ENCODE data around the gene GORAB. TPM values are rescaled to one million over a fixed set of nuclear protein-coding genes. Genes with fewer than 3 reads are reported as not detected.

Gene GORAB
- polyA plus RNA-seq, 1 donor (not counting 4 experiments of a cell fraction or from before 2014, with no cell fraction given): 12.0 TPM

- dilution Hi-C loops (cut with MboI; ENCODE audit: extremely low pct_ligation_motif_present, low sequenced_read_pairs): no loop called here
Observed at GRCh38 chr1:170535418-170535817, 3.5 kb downstream of the GORAB start.

GRCh38 chr1:170536924-170537551 lies 5.1 kb downstream of the GORAB start:
- no peak for TF ChIP-seq EZH2 (IDR thresholded peaks at IDR 0.05; ENCODE audit: low read length)
- no peak for TF ChIP-seq CTCF (optimal IDR thresholded peaks at IDR 0.05 in 1 of 3, IDR thresholded peaks at IDR 0.05 in 1 of 3, conservative IDR thresholded peaks at IDR 0.05 in 1 of 3; ENCODE audit: extremely low read depth in 1 of 3, insufficient read depth in 2 of 3, low read length in 3 of 3)
- Histone ChIP-seq H3K9me1 (ENCODE audit: control insufficient read depth, extremely low read depth, insufficient read depth, low read length) (no peaks in the 10 kb centered on the region), H3K79me2 (ENCODE audit: control insufficient read depth, insufficient read depth, low read length) (peaks cover 30% of the 10 kb centered on the region), H3K9me3 (ENCODE audit: control insufficient read depth, low read depth, low read length) (no peaks in the 10 kb centered on the region), H3K27ac (ENCODE audit: control insufficient read depth, insufficient read depth, low read length) (no peak overlapping the region), H2AFZ (ENCODE audit: control insufficient read depth, low read length) (no peak overlapping the region), H3K4me1 (ENCODE audit: control insufficient read depth, extremely low read depth, insufficient read depth, low read length) (peaks cover 7% of the 10 kb centered on the region), H3K27me3 (ENCODE audit: control insufficient read depth, extremely low read depth, insufficient read depth, low read length) (no peaks in the 10 kb centered on the region), H3K9ac (ENCODE audit: control insufficient read depth, extremely low read depth, insufficient read depth, low read length) (no peak overlapping the region), H3K36me3 (ENCODE audit: control insufficient read depth in 2 of 2, extremely low read depth in 1 of 2, insufficient read depth in 2 of 2, low read length in 2 of 2) (peaks cover 4% of the 10 kb centered on the region in 2 experiments), H3K4me3 (ENCODE audit: control insufficient read depth in 2 of 3, extremely low read depth in 1 of 3, insufficient read depth in 2 of 3, low read depth in 1 of 3, low read length in 3 of 3) (no peak overlapping the region), H4K20me1 (ENCODE audit: control insufficient read depth, extremely low read depth, insufficient read depth, low read length) (no peaks in the 10 kb centered on the region), H3K4me2 (ENCODE audit: control insufficient read depth, extremely low read depth, insufficient read depth, low read depth, low read length) (no peak overlapping the region)
- FAIRE-seq: no peak
- dilution Hi-C loops (cut with MboI; ENCODE audit: extremely low pct_ligation_motif_present, low sequenced_read_pairs): no loop called here
- DNase-seq (ENCODE audit: low read depth, low spot score): no peak

More at GRCh38 chr1:170535418-170535817, 3.5 kb downstream of the GORAB start:
- Histone ChIP-seq H3K9me3 (ENCODE audit: control insufficient read depth, low read depth, low read length) (no peaks in the 10 kb centered on the region), H3K9me1 (ENCODE audit: control insufficient read depth, extremely low read depth, insufficient read depth, low read length) (no peaks in the 10 kb centered on the region), H3K4me1 (ENCODE audit: control insufficient read depth, extremely low read depth, insufficient read depth, low read length) (peaks cover 7% of the 10 kb centered on the region), H3K36me3 (ENCODE audit: control insufficient read depth in 2 of 2, extremely low read depth in 1 of 2, insufficient read depth in 2 of 2, low read length in 2 of 2) (peaks cover 0 to 2% of the 10 kb centered on the region in 2 experiments), H2AFZ (ENCODE audit: control insufficient read depth, low read length) (no peak overlapping the region), H3K4me2 (ENCODE audit: control insufficient read depth, extremely low read depth, insufficient read depth, low read depth, low read length) (no peak overlapping the region), H3K4me3 (ENCODE audit: control insufficient read depth in 2 of 3, extremely low read depth in 1 of 3, insufficient read depth in 2 of 3, low read depth in 1 of 3, low read length in 3 of 3) (no peak overlapping the region), H3K79me2 (ENCODE audit: control insufficient read depth, insufficient read depth, low read length) (peaks cover 30% of the 10 kb centered on the region), H4K20me1 (ENCODE audit: control insufficient read depth, extremely low read depth, insufficient read depth, low read length) (no peaks in the 10 kb centered on the region), H3K9ac (ENCODE audit: control insufficient read depth, extremely low read depth, insufficient read depth, low read length) (no peak overlapping the region), H3K27me3 (ENCODE audit: control insufficient read depth, extremely low read depth, insufficient read depth, low read length) (no peaks in the 10 kb centered on the region), H3K27ac (ENCODE audit: control insufficient read depth, insufficient read depth, low read length) (no peak overlapping the region)
- DNase-seq (ENCODE audit: low read depth, low spot score) (no peak), FAIRE-seq (no peak)
- no peak for TF ChIP-seq EZH2 (IDR thresholded peaks at IDR 0.05; ENCODE audit: low read length)
- no peak for TF ChIP-seq CTCF (optimal IDR thresholded peaks at IDR 0.05 in 1 of 3, IDR thresholded peaks at IDR 0.05 in 1 of 3, conservative IDR thresholded peaks at IDR 0.05 in 1 of 3; ENCODE audit: extremely low read depth in 1 of 3, insufficient read depth in 2 of 3, low read length in 3 of 3)

Measured in keratinocyte (primary cell).